HepG2 (cell line): ENCODE measurements around the gene CMIP. TPM values are rescaled to one million over a fixed set of nuclear protein-coding genes. Genes with fewer than 3 reads are reported as not detected.

Experiments used
- ATAC-seq: fragments of 200-7000 bp; cut with Tn5 transposase; 3 replicates; pipeline ENCODE4 v1.9.1; 2020; ENCODE audit warnings: mild to moderate bottlenecking, moderate library complexity
- BruUV-seq: library from RNA; stranded (reverse); fragments of 400-500 nt; replicated peaks from 2 replicates; lab custom pipeline; 2021; lab: Mats Ljungman, UMichigan
- CTCF ChIA-PET: fragments of 300-600 bp; formaldehyde crosslinking; extraction: SDS; loops from one replicate; lab custom pipeline; 2021; ENCODE audit warnings: low total read pairs, inconsistent platforms, low intra/inter-chr PET ratio; lab: Yijun Ruan, JAX
- POLR2A ChIA-PET: fragments of 350-600 bp; sonication (Branson Sonifier 250); formaldehyde crosslinking; loops from one replicate; lab custom pipeline; 2020; ENCODE audit warnings: antibody characterized with exemption, inconsistent platforms; lab: Yijun Ruan, JAX
- DNase-seq: peaks from one replicate; pipeline ENCODE4 v3.0.0-alpha.2; 2015; ENCODE audit warnings: low spot score
- FAIRE-seq: peaks from 3 replicates; lab custom pipeline; 2011; peaks lifted over from hg19 to GRCh38; lab: Jason Lieb, UNC
- H2AFZ ChIP-seq: one replicate; pipeline ENCODE4 v1.6.1; 2011; ENCODE audit warnings: low read length, inconsistent platforms
- H3K27ac ChIP-seq: fragments of 300-600 bp; 3 replicates; pipeline ENCODE4 v1.8.0; 2011; ENCODE audit warnings: mixed run types, mild to moderate bottlenecking, mixed read lengths, low read length, inconsistent platforms; ENCODE audit not compliant: insufficient read depth; ENCODE audit errors: extremely low read length
- H3K27me3 ChIP-seq, 2 experiments: fragments of 200-600 bp in 1 of 2; 2 replicates in 1 of 2; 3 replicates in 1 of 2; pipeline versions ENCODE4 v1.6.0 to v1.8.0; 2011; ENCODE audit warnings: low read length in 2 of 2, mild to moderate bottlenecking in 2 of 2, moderate library complexity in 2 of 2, inconsistent platforms in 1 of 2; ENCODE audit not compliant: insufficient read depth in 2 of 2, control insufficient read depth in 1 of 2
- H3K36me3 ChIP-seq, 2 experiments: fragments of 200-600 bp in 1 of 2; replicated peaks in 1 of 2; 2 replicates in 1 of 2; 3 replicates in 1 of 2; pipeline versions ENCODE4 v1.5.1 to v1.8.0; 2011; ENCODE audit warnings: low read length in 2 of 2, inconsistent platforms in 1 of 2; ENCODE audit not compliant: insufficient read depth in 2 of 2, control insufficient read depth in 1 of 2
- H3K4me1 ChIP-seq: 2 replicates; pipeline ENCODE4 v1.5.1; 2012; ENCODE audit warnings: low read length, inconsistent platforms; ENCODE audit not compliant: insufficient read depth
- H3K4me2 ChIP-seq: 2 replicates; pipeline ENCODE4 v1.6.0; 2011; ENCODE audit warnings: low read depth, low read length, inconsistent platforms
- H3K4me3 ChIP-seq, 3 experiments: fragments of 200-600 bp in 1 of 3; sonication (generic), shearing (Covaris generic) in 1 of 3; replicated peaks in 1 of 3; 2 replicates each; pipeline ENCODE4 v1.5.1; 2011 to 2016; ENCODE audit warnings: low read length in 3 of 3, inconsistent platforms in 2 of 3, low read depth in 2 of 3, mild to moderate bottlenecking in 2 of 3, control low read depth in 1 of 3, mixed read lengths in 1 of 3; ENCODE audit not compliant: insufficient read depth in 1 of 3
- H3K79me2 ChIP-seq: one replicate; pipeline ENCODE4 v1.6.1; 2011; ENCODE audit warnings: low read length, inconsistent platforms; ENCODE audit not compliant: insufficient read depth
- H3K9ac ChIP-seq: 2 replicates; pipeline ENCODE4 v1.6.0; 2011; ENCODE audit warnings: mild to moderate bottlenecking, low read depth, low read length, inconsistent platforms; ENCODE audit not compliant: insufficient read depth
- H3K9me3 ChIP-seq: 2 replicates; pipeline ENCODE4 v1.5.1; 2012; ENCODE audit warnings: mild to moderate bottlenecking, low read length
- H4K20me1 ChIP-seq: 2 replicates; pipeline ENCODE4 v1.6.0; 2011; ENCODE audit warnings: inconsistent platforms, mild to moderate bottlenecking, low read length, moderate library complexity; ENCODE audit not compliant: insufficient read depth
- NFE2 ChIP-seq: sonication (generic); formaldehyde crosslinking; IDR thresholded peaks from 2 replicates; pipeline ENCODE4 v1.4.0; 2020; ENCODE audit warnings: missing genetic modification reagents
- SMAD1 ChIP-seq: sonication (generic); formaldehyde crosslinking; IDR thresholded peaks from 2 replicates; pipeline ENCODE4 v1.4.0; 2020; ENCODE audit warnings: missing genetic modification reagents, low read depth, mild to moderate bottlenecking, borderline replicate concordance
- ZNF574 ChIP-seq: sonication (generic); formaldehyde crosslinking; IDR thresholded peaks from 2 replicates; pipeline ENCODE4 v1.4.0; 2020; ENCODE audit warnings: missing genetic modification reagents
- WGBS: methylation state at CpG from one replicate; pipeline ENCODE4 v1.1.6; 2017; ENCODE audit warnings: low lambda C conversion rate; 5-methylcytosine and 5-hydroxymethylcytosine counted together
- in situ Hi-C: cut with HindIII; loops from 2 replicates; pipeline ENCODE4 v1.10.0; 2017; ENCODE audit warnings: low pct_unique_long_range_greater_than_20kb; ENCODE audit not compliant: extremely low pct_ligation_motif_present
- intact Hi-C: fragments of 100-400 bp; cut with micrococcal nuclease; formaldehyde crosslinking; loops from one replicate; pipeline ENCODE4 v1.10.0; 2022; ENCODE audit not compliant: unreplicated experiment
- polyA plus RNA-seq, 8 experiments: library from polyadenylated mRNA; depleted of rRNA in 3 of 8; stranded (reverse) in 7 of 8; unstranded in 1 of 8; fragments of >200 nt; fragmentation: Illumina TruSeq in 4 of 8; extraction: Trizol in 4 of 8; gene quantifications; 2 replicates each; pipeline versions ENCODE4 v1.2.1 to v1.2.3, GENCODE V29; 2011 to 2016; ENCODE audit warnings: low read depth in 4 of 8, missing spikeins in 1 of 8, mixed read lengths in 1 of 8; ENCODE audit not compliant: insufficient read depth in 1 of 8
- total RNA-seq, 5 experiments: library from RNA; depleted of rRNA; stranded (reverse); fragments of >200 nt; fragmentation: Illumina TruSeq; extraction: Trizol; gene quantifications; 2 replicates each; pipeline ENCODE4 v1.2.3, GENCODE V29; 2016; ENCODE audit warnings: low read depth in 1 of 5
- TF ChIP-seq, protein P1 (sequence below): fragments of 450-650 bp; IDR thresholded peaks from 2 replicates; pipeline ENCODE4 v1.6.1; 2017

CMIP gene
- total and polyA plus RNA-seq, 2 of the 13 experiments (the other 11 are each of a cell fraction or from before 2014, with no cell fraction given): 10.9 to 18.1 TPM

DNA sequence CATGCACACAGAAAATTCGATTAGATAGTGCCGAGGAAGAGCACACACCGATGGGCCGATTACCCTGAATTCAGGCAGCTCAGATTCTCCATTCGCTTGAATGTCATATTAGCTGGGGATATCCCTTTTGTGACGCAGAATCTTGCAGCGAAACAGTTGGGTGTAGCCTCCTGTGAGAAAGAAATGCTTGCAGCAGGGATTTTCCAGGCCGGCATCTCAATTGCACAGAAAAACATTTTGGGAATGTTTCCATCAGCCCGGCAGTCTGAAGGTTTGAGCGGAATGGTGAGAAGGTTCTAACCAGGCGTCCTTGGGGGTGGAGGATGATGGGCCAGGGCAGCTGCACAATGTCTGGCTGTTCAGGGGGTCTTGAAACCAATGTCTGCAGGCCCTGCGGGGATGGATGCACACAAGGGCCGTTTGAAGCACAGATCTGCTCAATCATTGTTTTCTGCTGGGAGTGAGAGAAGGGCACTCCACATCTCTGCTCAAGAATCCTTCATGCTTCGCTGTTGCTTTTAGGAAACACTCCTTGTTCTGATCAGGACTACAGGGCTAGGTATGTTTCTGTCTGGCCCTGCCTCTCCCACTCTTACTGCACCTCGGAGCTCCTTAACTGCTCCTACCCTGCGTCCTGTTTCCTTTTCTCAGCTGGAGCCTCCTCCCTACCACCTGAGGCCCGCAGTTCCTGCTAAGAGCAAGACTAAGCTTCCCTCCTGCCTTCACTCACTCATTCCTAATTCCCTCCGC, 94.6 kb downstream of the CMIP start:
- peaks cover 53% of the 10 kb centered on the region; the same call in 1 of the 2 replicates for H4K20me1 ChIP-seq
- FAIRE-seq (no peak), ATAC-seq (no peak)

More for the DNA sequence above, 94.6 kb downstream of the CMIP start:
- no TSS peak for BruUV-seq
- POLR2A ChIA-PET: interaction anchor here (1.5 kb wide), 1 partner anchor 10 kb away, joined by 3 read pairs; no protein-coding TSS in a partner anchor
- Histone ChIP-seq H3K4me3 (no peak overlapping the region), H2AFZ (no peak overlapping the region), H3K9me3 (no peaks in the 10 kb centered on the region), H3K27me3 (no peaks in the 10 kb centered on the region), H3K9ac (no peak overlapping the region), H3K36me3 (peaks cover 9 to 28% of the 10 kb centered on the region in 2 experiments; a peak in 4 of 5 replicates), H3K4me1 (peaks cover 100% of the 10 kb centered on the region), H3K4me2 (no peak overlapping the region), H3K79me2 (peaks cover 97% of the 10 kb centered on the region), H3K27ac (peak overlapping the region; percentile 12)
- intact Hi-C loops (loop anchor here (5.0 kb wide), 1 partner anchor 137 kb away; no protein-coding TSS in a partner anchor), in situ Hi-C loops (no loop called here)
- 93% methylated on average over 18 of the region's 18 CpGs for WGBS
- CTCF ChIA-PET: no interaction called here
- TF ChIP-seq ZNF574 (CRISPR knock-in tag) (no peak), NFE2 (CRISPR knock-in tag) (no peak), SMAD1 (no peak)
- TF ChIP-seq, protein P1, sequence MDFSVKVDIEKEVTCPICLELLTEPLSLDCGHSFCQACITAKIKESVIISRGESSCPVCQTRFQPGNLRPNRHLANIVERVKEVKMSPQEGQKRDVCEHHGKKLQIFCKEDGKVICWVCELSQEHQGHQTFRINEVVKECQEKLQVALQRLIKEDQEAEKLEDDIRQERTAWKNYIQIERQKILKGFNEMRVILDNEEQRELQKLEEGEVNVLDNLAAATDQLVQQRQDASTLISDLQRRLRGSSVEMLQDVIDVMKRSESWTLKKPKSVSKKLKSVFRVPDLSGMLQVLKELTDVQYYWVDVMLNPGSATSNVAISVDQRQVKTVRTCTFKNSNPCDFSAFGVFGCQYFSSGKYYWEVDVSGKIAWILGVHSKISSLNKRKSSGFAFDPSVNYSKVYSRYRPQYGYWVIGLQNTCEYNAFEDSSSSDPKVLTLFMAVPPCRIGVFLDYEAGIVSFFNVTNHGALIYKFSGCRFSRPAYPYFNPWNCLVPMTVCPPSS: no peak
- DNase-seq: no peak
